HepG2 (cell line): ENCODE data around the gene HSDL2. TPM values are rescaled to one million over a fixed set of nuclear protein-coding genes. Genes with fewer than 3 reads are reported as not detected.
A peak's percentile ranks its signal among the peaks of the same experiment; 100 is the strongest.

Experiments
- ATF7 ChIP-seq, 2 experiments: fragments of 450-650 bp in 1 of 2; sonication (generic) in 1 of 2; formaldehyde crosslinking in 1 of 2; IDR thresholded peaks; 2 replicates each; pipeline versions ENCODE4 v1.4.0 to v1.6.1; 2016 to 2020; ENCODE audit warnings: antibody characterized with exemption in 1 of 2, mild to moderate bottlenecking in 1 of 2, missing genetic modification reagents in 1 of 2
- HOMEZ ChIP-seq: IDR thresholded peaks from 2 replicates; pipeline ENCODE4 v1.6.1; 2016; ENCODE audit warnings: low read depth
- KLF15 ChIP-seq: sonication (generic); formaldehyde crosslinking; IDR thresholded peaks from 2 replicates; pipeline ENCODE4 v1.8.1; 2023; ENCODE audit warnings: borderline replicate concordance, mild to moderate bottlenecking, inconsistent platforms, missing genetic modification reagents, mixed read lengths
- MIER2 ChIP-seq: IDR thresholded peaks from 2 replicates; pipeline ENCODE4 v1.6.1; 2016; ENCODE audit warnings: missing biosample characterization, missing genetic modification reagents
- MYNN ChIP-seq: sonication (generic); formaldehyde crosslinking; IDR thresholded peaks from 2 replicates; pipeline ENCODE4 v1.4.0; 2020; ENCODE audit warnings: mild to moderate bottlenecking, low read depth, missing genetic modification reagents
- NAIF1 ChIP-seq: sonication (generic); formaldehyde crosslinking; IDR thresholded peaks from 2 replicates; pipeline ENCODE4 v1.5.0; 2020; ENCODE audit warnings: mild to moderate bottlenecking, missing genetic modification reagents, borderline replicate concordance
- NR0B2 ChIP-seq: sonication (generic); formaldehyde crosslinking; IDR thresholded peaks from 2 replicates; pipeline ENCODE4 v1.4.0; 2020; ENCODE audit warnings: mild to moderate bottlenecking, missing genetic modification reagents
- NR2F1 ChIP-seq, 2 experiments: fragments of 450-650 bp in 1 of 2; formaldehyde crosslinking in 1 of 2; IDR thresholded peaks; 2 replicates each; pipeline versions ENCODE4 v1.5.0 to v1.6.1; 2016 to 2020; ENCODE audit warnings: mild to moderate bottlenecking in 1 of 2, missing compliant biosample characterization in 1 of 2, missing genetic modification reagents in 1 of 2, moderate library complexity in 1 of 2
- SAFB2 ChIP-seq: sonication (generic); formaldehyde crosslinking; IDR thresholded peaks from 2 replicates; pipeline ENCODE4 v1.5.1; 2020; ENCODE audit warnings: missing genetic modification reagents, low read depth, mild to moderate bottlenecking, borderline replicate concordance
- SNAPC4 ChIP-seq: sonication (generic); formaldehyde crosslinking; IDR thresholded peaks from 2 replicates; pipeline ENCODE4 v1.4.0; 2020; ENCODE audit warnings: mild to moderate bottlenecking, missing genetic modification reagents
- TEAD2 ChIP-seq: sonication (generic); formaldehyde crosslinking; IDR thresholded peaks from 2 replicates; pipeline ENCODE4 v1.9.0; 2021; ENCODE audit warnings: missing genetic modification reagents
- THAP7 ChIP-seq: sonication (generic); formaldehyde crosslinking; IDR thresholded peaks from 2 replicates; pipeline ENCODE4 v1.8.1; 2023; ENCODE audit warnings: mild to moderate bottlenecking, missing genetic modification reagents
- ZBTB7A ChIP-seq: sonication (generic); formaldehyde crosslinking; IDR thresholded peaks from 2 replicates; pipeline ENCODE4 v1.8.0; 2022; ENCODE audit warnings: mild to moderate bottlenecking, missing genetic modification reagents
- ZNF207 ChIP-seq: fragments of 450-650 bp; IDR thresholded peaks from 2 replicates; pipeline ENCODE4 v1.6.1; 2016; ENCODE audit warnings: antibody characterized with exemption, borderline replicate concordance
- ZNF3 ChIP-seq: IDR thresholded peaks from 2 replicates; pipeline ENCODE4 v1.7.0; 2017; ENCODE audit warnings: inconsistent platforms
- ZNF326 ChIP-seq: sonication (generic); formaldehyde crosslinking; IDR thresholded peaks from 2 replicates; pipeline ENCODE4 v1.4.0; 2020; ENCODE audit warnings: missing genetic modification reagents, borderline replicate concordance
- ZNF33A ChIP-seq: sonication (generic); formaldehyde crosslinking; IDR thresholded peaks from 2 replicates; pipeline ENCODE4 v1.5.1; 2020; ENCODE audit warnings: missing genetic modification reagents, mild to moderate bottlenecking, moderate library complexity, borderline replicate concordance
- ZNF549 ChIP-seq: sonication (generic); formaldehyde crosslinking; IDR thresholded peaks from 2 replicates; pipeline ENCODE4 v1.5.0; 2020; ENCODE audit warnings: missing genetic modification reagents
- ZNF607 ChIP-seq: sonication (generic); formaldehyde crosslinking; IDR thresholded peaks from 2 replicates; pipeline ENCODE4 v1.5.1; 2020; ENCODE audit warnings: missing genetic modification reagents, mild to moderate bottlenecking, borderline replicate concordance
- ZNF670 ChIP-seq: sonication (generic); formaldehyde crosslinking; IDR thresholded peaks from 2 replicates; pipeline ENCODE4 v1.8.0; 2022; ENCODE audit warnings: mild to moderate bottlenecking, missing genetic modification reagents, borderline replicate concordance
- ZNF891 ChIP-seq: sonication (generic); formaldehyde crosslinking; IDR thresholded peaks from 2 replicates; pipeline ENCODE4 v1.5.0; 2020; ENCODE audit warnings: mild to moderate bottlenecking, missing genetic modification reagents
- polyA plus RNA-seq, 8 experiments: library from polyadenylated mRNA; depleted of rRNA in 3 of 8; stranded (reverse) in 7 of 8; unstranded in 1 of 8; fragments of >200 nt; fragmentation: Illumina TruSeq in 4 of 8; extraction: Trizol in 4 of 8; gene quantifications; 2 replicates each; pipeline versions ENCODE4 v1.2.1 to v1.2.3, GENCODE V29; 2011 to 2016; ENCODE audit warnings: low read depth in 4 of 8, missing spikeins in 1 of 8, mixed read lengths in 1 of 8; ENCODE audit not compliant: insufficient read depth in 1 of 8
- total RNA-seq, 5 experiments: library from RNA; depleted of rRNA; stranded (reverse); fragments of >200 nt; fragmentation: Illumina TruSeq; extraction: Trizol; gene quantifications; 2 replicates each; pipeline ENCODE4 v1.2.3, GENCODE V29; 2016; ENCODE audit warnings: low read depth in 1 of 5

Gene HSDL2
- total and polyA plus RNA-seq, 2 of the 13 experiments (the other 11 are each of a cell fraction or from before 2014, with no cell fraction given) = 55.3 to 80.2 TPM

GRCh38 chr9:112380102-112380824 lies at the start of gene HSDL2 (continued):
- TF ChIP-seq SNAPC4 (CRISPR knock-in tag) (no peak), HOMEZ (CRISPR knock-in tag) (no peak), THAP7 (0 out of 2 replicates have a peak, but pooled peaks have one; percentile 0), NAIF1 (CRISPR knock-in tag) (no peak), ZNF207 (no peak), SAFB2 (CRISPR knock-in tag) (no peak), ZNF607 (CRISPR knock-in tag) (no peak), MYNN (CRISPR knock-in tag) (no peak), KLF15 (CRISPR knock-in tag) (no peak), ZNF891 (CRISPR knock-in tag) (no peak; the same call in 1 of the 2 replicates), ZNF549 (CRISPR knock-in tag) (no peak), NR0B2 (CRISPR knock-in tag) (no peak), MIER2 (CRISPR knock-in tag) (no peak), TEAD2 (no peak), NR2F1 (CRISPR knock-in tag; IDR thresholded peaks at IDR 0.05) (peak in 1 of 2 experiments; percentile 70; a peak in 2 of 4 replicates), ZNF326 (no peak), ZBTB7A (CRISPR knock-in tag) (no peak; the same call in 1 of the 2 replicates), ZNF33A (no peak), ZNF3 (CRISPR knock-in tag) (no peak), ZNF670 (no peak), ATF7 (IDR thresholded peaks at IDR 0.05) (no peak), ATF7 (CRISPR knock-in tag; IDR thresholded peaks at IDR 0.05) (no peak)
